HG02970 (cell line): ENCODE results near the gene GABBR2.

Experiments used
- ATAC-seq: cut with Tn5 transposase; IDR thresholded peaks from one replicate; pipeline ENCODE4 v1.9.1; 2021; ENCODE audit warnings: mild to moderate bottlenecking, moderate library complexity, moderate number of reproducible peaks; ENCODE audit not compliant: unreplicated experiment, low FRiP score

Gene GABBR2

GRCh38 chr9:98555651-98556465 is 152.9 kb downstream of the GABBR2 start:
- ATAC-seq: no peak

- no peak for ATAC-seq
These were observed 154.0 kb downstream of the GABBR2 start for GRCh38 chr9:98554752-98555151.

DNA sequence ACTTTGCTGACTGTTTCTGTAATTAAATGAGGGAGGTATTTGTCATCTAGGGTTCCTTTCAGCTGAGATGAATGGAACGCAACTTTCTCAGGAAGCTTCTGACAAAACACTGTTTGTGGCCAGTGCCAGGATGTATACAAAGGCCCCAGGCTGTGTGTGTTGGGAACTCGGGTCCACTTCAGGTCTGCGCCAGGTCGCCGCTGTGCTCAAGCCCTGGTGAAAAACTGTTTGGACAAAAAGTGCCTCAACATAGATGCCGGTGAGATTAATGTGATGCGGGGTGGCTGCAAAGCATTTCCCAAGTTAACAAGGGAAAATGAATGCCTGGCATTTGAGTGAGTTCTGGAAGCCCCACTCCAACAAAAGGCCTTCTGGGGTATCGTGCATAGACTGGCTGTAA is 156.4 kb downstream of the GABBR2 start:
- ATAC-seq: no peak

DNA sequence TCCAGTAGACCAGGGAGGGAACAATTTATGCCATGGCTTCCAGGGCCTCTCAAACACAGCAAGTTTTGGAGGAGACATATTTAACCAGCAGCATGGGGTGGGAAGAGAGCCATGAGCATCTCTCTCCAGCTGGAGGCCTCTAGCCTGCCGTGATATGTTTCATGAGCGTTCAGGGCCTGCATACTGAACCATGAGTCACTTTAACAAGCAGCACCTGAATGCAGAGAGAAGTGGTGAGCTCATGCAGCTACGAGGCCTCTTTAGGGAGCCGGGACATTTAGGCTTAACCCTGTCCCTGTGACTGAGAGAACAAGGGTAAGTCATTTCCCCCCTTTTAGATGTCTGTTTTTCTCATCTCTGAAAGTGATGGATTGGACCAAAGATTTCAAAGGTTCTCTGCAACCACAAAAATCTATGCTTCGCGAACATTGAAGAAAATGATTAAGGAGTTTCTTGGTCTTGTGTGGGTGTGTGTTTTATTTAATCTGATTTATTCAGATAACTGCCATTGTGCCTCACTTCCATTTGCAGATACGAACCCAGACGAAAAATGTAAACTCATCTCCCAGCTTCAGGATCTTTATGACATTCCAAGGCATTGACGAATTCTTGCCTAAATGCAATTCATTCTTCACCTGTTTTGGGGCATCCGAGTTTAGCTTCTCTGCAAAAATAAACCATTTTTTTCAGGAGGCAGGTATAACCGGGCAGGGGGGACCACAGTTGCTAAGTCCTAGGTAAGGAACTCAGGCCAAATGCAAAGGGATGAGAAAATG is 157.0 kb downstream of the GABBR2 start:
- ATAC-seq: no peak

DNA sequence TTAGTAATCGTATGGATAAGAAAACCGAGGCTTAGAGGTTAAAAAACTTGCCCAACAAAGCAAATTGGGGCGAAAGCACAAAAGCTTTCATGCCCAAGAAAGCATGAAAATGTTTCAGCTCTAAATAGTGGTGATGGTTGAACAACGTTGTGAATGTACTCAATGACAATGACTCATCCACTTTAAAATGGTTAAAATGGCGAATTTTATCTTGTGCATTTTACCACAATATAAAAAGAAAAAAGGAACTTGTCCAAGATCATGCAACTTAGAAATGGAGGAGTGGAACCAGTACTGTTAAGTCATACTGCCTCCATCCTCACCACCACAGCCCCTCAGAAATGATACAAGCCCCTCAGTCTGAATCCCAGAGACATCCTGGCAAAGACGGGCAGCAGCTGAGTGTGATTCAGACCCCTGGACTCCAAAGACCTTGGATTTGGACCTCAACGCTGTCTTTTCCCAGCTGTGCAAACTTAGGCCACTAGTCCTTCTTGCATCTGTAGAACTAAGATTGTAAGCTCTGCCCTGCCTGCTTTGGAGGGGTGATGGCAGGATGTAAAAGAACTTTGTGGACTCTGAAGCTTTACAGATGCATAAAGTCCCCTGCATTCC is 158.4 kb downstream of the GABBR2 start:
- no peak for ATAC-seq

GRCh38 chr9:98549401-98549800 is 159.3 kb downstream of the GABBR2 start:
- no peak for ATAC-seq

GRCh38 chr9:98547606-98548005 is 161.1 kb downstream of the GABBR2 start:
- no peak for ATAC-seq

DNA sequence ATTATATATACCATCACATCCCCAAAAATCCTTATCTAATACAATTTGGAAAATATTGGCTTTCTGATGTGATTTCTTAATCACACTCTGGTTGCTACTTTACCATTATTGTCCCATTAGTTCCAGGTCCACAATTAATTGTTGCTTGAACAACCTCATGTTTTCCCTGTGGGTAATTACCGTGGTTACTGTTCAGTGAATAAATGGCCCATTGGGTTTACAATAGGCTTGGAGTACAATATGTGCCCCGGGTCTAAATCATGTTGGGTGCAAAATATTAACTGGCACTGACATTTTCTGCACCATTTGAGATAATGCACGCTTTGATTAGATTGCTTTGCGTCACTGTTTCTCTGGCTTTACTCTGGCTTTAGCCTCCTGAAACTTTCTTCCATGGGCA is 163.7 kb downstream of the GABBR2 start:
- no peak for ATAC-seq

DNA sequence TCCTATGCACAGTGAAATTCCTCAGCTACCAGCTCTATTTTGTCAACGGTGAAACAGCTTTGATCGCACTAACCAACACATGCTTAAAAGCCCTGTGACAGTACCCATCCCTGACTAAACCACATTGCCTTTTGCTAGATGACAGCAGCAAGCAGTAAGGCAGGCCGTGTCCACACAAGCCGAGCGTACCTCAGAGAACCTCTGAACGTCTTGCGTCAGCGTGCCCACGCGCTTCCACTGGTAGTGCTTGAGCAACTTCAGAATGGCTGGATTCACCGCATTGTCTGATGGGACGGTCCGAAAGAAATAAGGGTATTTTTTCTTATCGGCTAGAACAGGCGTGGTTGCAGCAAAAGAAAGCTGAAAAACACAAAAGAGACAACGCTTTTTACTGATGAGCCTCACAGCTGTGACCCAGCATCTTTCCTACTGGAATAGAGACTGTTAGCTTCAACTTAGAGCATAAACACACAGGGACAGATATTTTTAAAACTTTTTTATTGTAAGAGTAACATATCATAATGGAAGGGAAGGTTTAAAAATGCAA is 167.0 kb downstream of the GABBR2 start:
- no peak for ATAC-seq

DNA sequence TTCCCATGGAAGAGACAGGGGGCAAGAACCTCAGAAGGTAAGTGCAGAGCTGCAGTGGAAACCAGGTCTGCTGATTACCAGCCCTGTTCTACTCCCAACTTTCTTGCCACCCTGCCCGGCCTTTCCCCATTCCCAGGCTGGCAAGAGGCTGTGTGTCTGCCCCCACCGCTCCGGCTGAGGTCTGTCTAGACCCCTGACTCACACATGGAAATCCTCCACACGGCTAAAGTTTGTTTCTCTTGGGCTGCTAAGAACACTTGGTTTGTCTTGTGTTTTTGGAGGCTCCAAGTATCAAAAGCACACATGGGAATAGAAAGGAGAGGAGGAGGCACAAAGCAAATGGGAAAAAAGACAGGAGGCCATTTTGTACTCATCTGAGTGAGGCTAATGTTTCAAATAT is 168.3 kb downstream of the GABBR2 start:
- ATAC-seq: no peak

- ATAC-seq: no peak
These were observed 168.8 kb downstream of the GABBR2 start for GRCh38 chr9:98539954-98540353.

DNA sequence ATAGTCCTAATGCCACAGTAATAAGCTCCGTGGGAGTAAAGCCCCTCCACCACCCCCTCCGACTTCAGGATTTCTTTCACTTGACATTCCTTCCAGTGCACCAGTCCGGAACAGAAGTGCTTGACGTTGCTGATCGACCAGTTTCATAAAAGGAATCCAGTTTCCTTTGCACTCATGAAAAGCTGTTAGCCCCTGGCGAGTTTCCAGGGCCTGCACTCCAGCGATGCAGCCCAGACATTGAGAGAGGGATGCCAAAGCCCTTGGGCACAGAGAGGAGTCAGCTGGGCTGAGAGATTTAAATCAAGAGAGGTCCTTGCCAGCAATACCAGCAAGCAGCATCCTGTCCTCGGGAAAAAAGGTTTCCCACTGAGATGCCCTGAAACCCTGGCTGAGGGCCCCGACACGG is 170.1 kb downstream of the GABBR2 start:
- ATAC-seq: no peak

- no peak for ATAC-seq
These were observed 170.5 kb downstream of the GABBR2 start for GRCh38 chr9:98538203-98538602.

- ATAC-seq: no peak
These were observed 172.1 kb downstream of the GABBR2 start for GRCh38 chr9:98536542-98537173.

DNA sequence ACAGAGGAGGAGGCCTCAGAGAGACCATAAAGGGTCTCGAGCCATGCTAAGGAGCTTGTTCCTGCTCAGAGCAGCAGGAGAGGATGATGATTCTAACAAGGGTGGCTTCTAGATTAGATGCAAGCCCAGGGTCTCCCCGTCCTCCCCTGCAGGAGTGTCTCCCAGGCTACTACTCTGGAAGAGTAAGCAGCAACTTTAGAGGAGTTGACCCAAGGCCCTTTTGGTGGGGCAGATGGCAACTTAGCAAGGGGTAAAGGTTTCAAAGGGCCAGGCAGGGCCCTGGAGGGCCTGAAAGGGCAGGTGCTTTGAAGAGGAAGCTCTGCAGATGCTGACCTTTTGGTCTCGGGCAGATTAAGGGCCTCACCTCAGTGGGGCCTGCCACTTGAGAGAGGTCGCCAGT is 174.9 kb downstream of the GABBR2 start:
- ATAC-seq: no peak

DNA sequence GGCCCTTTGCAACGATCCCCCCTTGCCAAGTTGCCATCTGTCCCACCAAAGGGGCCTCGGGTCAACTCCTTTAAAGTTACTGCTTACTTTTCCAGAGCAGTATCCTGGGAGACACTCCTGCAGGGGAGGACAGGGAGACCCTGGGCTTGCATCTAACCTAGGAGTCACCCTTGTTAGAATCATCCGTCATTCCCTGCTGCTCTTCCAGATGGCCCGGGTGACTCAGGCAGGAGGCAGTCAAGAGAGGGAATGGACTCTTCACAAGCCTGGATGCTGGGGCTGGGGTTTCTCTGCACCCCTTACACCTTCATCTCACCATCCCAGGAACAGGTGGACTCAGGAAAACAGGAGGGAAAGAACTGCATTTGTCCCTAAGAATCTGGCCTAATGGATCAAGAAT is 175.6 kb downstream of the GABBR2 start:
- no peak for ATAC-seq

GRCh38 chr9:98532574-98532973 is 176.2 kb downstream of the GABBR2 start:
- no peak for ATAC-seq

DNA sequence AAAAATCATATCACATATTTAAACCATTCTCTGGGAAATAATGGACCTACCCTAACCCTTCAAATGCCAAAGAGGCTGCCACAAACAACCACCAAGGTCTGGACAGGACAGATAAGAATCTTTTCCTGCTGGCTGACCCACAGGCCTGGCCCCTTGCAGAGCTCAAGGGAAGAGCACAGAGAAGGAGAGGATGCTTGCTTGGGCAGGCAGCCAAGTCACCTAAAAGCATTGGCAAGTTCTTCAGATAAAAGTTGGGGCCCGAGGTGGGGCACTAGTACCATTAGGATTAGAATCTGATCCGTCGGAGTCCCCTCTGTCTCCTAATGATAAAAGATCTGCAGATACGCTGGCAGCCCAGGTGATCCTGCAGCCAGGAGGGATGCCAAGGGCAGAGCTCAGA is 176.6 kb downstream of the GABBR2 start:
- ATAC-seq: no peak

DNA sequence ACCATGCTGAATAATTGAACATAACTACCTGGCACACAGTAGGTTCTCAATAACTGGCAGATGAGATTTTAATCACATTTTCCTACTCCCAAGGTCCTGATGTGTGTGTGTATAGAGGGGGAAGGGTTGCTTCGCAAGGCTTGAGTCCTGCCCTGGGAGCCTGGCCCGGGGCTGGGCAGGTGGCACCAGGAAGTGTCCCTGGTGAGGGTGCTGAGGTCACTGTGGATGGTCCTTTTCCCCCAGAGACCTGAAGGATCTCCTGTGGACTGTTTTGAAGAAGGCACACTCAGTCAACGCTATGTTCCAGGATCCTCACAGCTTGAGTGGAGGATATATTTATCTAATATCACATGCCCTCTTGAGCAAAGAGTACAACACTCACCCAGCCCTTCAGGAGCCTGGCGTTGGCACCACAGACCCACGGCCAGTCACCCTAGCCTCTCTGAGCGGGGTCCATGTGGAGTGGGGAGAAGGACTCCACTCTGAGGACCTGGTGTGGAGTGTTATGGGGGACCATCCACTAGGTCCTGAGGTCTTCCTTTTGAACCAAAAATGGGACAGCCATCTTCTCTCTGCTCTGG is 177.8 kb downstream of the GABBR2 start:
- no peak for ATAC-seq

- no peak for ATAC-seq
These were observed 178.5 kb downstream of the GABBR2 start for GRCh38 chr9:98530275-98530674.
